GM18505 (cell line): Measurements from ENCODE around the gene STX8.
"Not testable (repeated sequence)": the region's sequence is repeated elsewhere in the genome, so short reads cannot be mapped to it uniquely, and the experiment has no call there.

Experiments used
- ATAC-seq: cut with Tn5 transposase; IDR thresholded peaks from one replicate; pipeline ENCODE4 v1.9.1; 2021; ENCODE audit not compliant: unreplicated experiment
- POLR2A ChIP-seq: IDR thresholded peaks from 4 replicates; pipeline ENCODE4 v1.6.1; 2011; ENCODE audit warnings: borderline replicate concordance; ENCODE audit not compliant: insufficient read depth, insufficient read length; ENCODE audit errors: extremely low read depth

Gene STX8

DNA sequence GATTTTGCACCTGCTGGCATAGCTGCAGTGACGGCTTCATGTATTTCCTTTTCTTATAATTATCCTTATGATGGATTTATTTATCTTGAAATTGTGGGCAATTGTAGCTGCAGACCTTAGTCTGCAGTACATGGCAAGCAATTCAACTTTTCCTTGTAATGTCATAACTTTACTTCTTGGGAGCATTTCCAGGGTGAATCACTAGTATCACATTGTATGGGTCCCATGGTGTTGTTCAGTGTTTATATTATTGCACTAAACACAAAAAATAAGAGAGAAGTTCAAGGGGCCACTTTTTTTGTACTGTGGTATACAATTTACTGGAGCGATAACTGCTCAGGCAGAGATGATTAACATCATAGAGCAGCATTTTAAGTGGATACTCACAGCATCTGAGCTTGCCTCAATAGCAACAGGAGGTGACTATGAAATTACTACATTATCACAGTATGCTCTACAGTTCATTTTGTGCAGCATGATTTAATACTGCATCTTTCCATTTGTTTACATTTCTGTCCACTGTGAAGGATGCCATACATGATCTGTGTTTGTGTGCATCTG lies 169.5 kb downstream of the STX8 start:
- ATAC-seq, result no peak
- TF ChIP-seq POLR2A, result no peak

DNA sequence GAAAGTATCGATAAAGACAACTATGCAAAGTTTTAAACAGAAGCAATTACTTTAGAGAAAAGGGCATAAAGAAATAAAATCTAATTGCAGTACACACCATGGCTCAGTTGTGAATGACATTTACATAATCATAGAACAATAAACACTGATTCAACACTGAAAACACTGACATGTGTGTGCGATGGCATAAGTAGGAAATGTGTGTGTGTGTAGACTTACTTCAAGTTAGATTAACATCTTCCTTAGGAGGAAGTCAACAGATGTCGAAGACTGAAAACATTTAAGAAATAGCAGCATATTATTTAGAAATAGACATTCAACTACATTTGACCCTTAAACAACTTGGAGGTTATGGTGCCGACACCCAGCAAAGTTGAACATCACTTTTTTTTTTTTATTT lies 172.4 kb downstream of the STX8 start:
- no peak for TF ChIP-seq POLR2A
- no peak for ATAC-seq

DNA sequence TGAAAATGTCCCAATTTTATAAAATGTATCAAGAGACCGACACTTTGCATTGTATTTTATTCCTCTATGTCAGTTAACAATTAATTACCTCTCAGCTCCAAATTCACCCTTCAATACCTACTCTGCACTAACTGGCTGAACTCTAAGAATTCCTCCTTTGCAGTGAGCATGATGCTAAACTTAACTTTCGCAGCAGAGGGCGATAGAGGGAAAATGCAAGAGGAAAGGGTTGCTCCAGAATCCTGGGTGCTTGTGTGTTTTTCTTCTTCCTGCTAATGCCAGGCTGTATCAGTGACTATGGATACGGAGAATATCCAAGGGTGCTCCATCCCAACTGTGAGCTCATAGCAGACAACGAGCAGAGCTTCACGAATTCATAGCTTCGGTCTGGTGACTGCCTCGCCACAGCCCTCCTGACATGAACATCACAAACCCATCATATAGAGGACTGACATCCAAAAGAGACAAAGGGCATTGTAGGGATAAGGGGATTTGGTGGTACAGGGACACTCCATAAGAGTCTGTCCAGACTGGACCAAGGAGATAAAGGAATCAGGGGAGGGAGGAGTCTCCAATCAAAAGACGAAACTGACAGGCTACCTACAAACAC lies 172.9 kb downstream of the STX8 start:
- TF ChIP-seq POLR2A, result no peak
- no peak for ATAC-seq

DNA sequence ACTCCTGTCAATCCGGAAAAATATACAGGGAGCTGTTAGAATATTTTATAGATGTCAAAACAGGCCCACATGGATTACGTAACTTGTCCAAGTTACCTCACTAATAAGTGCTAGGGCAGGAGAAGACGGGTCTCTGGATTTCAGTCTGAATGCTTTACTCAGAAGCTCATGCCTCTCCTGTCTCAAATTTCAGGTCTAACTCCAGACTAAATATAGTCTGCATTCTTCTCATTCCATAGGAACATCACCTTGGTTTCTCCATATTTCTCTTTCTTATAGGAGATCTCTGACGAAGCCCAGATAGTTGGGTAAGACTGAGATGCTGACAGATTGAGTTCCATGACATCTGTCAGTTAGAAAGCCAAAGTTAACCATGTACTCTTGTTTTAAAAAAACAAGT lies 174.2 kb downstream of the STX8 start:
- no peak for ATAC-seq
- no peak for TF ChIP-seq POLR2A

DNA sequence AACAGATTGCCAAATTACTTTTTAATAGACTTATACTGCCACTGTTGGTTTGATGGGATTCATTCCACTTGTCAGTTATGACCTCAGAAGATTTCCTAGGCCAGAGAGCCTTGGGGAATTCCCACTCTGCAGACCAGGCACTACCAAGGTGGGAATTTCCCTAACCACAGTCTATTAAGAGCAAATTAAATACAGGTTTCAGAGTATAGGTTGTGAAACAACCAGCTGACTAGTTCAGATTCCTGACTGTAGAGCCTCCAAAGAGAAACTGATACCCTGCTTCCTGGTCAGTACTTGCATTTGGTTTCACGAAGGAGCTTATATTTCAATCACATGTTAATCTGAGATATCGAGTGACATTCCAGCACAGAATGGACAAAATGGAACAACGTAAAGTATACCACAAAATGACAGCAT lies 186.5 kb downstream of the STX8 start:
- no peak for ATAC-seq
- no peak for TF ChIP-seq POLR2A

DNA sequence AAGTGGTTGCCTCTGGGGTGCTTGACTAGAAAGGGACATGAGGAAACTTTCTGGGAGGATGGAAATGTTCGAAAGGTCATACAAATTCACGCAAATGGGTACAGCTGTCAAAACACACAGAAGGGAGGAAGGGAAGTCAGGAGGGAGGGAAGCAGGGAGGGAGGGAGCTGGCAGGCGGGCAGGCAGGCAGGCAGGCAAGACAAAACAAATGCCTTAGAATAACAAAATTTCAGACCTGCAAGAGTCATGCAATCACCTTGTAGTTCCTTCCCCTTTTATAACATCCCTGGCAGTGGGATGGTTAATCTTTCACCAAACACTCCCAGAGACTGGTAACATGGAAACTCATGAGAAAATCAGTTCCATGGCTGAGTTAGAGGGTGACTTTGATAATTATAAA lies 189.2 kb downstream of the STX8 start:
- ATAC-seq, result no peak
- TF ChIP-seq POLR2A, result no peak

DNA sequence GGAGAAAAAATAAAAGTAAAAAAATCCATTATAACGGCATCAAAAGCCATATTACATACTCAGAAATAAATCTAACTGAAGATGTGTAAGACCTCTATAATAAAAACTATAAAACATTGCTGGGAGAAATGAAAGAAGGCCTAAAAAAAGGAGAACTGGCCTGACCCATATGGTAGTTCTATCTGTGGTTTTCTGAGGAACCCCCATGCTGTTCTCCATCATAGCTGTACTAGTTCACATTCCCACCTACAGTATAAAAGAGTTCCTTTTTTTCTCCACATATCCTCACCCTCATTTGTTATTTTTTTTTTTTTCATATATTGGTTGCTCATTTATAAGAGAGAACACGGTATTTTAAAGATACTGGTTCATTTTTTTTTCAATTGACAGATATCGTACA lies 191.8 kb downstream of the STX8 start:
- no peak for ATAC-seq

DNA sequence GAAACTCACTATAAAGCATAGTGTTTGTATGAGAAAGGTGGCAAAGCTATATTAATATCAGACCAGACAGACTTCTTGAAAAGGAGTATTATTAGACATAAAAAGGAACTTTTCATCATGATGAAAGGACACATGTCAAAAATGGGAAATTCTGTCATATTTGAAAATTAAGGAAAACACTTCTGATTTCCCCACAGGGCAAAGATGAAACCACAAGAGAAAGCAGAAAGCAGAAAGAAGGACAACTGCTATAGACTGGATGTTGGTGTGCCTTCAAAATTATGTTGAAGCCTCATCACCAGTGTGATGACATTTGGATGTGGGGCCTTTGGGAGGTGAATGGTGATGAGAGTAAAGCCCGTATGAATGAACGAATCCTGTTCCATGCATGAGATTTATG lies 193.0 kb downstream of the STX8 start:
- no peak for TF ChIP-seq POLR2A
- ATAC-seq, result no peak

More for the DNA sequence above, 191.8 kb downstream of the STX8 start:
- no peak for TF ChIP-seq POLR2A

DNA sequence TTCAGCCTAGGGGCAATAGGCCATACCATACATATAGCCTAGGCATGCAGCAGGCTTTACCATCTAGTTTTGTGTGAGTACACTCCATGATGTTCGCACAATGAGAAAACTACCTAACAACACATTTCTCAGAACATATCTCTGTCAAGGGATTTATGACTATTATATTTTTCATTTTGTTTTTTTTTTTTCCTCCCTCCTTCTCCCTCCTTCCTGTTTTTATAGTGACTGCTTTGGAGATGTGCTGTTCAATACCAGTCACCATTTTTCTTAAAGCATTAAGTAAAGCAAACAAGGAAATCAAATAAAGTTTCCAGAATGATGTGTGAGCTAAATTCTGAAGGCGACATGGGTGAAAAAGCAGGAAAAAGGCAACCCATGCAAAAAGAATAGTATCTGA lies 194.6 kb downstream of the STX8 start:
- ATAC-seq, result no peak

DNA sequence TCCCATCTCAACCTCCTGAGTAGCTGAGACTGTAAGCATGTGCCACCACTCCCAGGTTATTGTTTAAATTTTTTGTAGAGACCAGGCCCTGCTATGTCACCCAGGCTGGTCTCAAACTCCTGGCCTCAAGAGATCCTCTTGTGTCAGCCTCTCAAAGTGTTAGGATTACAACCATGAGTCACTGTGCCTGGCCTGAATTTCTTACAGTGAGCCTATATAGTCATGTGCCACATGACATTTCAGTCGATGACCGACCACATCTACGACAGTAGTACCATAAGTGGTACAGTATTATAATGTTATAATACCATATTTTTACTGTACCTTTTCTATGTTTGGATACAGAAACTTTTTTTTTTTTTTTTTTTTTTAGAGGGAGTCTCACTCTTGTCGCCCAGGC lies 195.3 kb downstream of the STX8 start:
- no peak for ATAC-seq
- no peak for TF ChIP-seq POLR2A

More for the DNA sequence above, 194.6 kb downstream of the STX8 start:
- no peak for TF ChIP-seq POLR2A

DNA sequence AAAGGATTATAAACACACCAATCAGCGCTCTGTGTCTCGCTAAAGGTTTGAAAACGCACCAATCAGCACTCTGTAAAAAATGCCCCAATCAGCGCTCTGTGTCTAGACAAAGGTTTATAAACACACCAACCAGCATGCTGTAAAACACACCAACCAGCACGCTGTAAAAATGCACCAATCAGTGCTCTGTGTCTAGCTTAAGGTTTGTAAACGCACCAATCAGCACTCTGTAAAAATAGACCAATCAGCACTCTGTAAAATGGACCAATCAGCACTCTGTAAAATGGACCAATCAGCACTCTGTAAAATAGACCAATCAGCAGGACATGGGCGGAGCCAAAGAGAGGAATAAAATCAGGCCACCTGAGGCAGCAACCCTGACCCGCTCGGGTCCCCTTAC lies 199.4 kb downstream of the STX8 start:
- ATAC-seq, result not testable (repeated sequence)

DNA sequence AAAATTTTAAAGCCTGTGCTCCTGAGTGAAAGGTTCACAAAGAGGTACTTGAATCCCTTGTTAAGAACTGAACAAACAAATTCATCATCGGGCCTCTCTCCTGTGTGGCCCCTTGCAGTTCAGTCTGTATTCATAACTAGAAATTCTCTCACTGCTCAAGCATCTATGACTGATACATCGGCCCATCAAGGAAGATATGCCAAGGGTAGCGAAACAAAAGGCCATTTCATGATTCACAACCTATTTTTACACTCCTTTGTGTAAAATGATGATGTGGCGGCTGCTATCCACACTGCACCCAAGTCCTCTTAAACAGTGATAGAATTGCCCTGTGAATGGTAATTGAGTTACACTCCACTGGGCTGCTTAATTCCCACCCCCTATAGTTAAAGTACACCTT lies 204.6 kb downstream of the STX8 start:
- no peak for TF ChIP-seq POLR2A

DNA sequence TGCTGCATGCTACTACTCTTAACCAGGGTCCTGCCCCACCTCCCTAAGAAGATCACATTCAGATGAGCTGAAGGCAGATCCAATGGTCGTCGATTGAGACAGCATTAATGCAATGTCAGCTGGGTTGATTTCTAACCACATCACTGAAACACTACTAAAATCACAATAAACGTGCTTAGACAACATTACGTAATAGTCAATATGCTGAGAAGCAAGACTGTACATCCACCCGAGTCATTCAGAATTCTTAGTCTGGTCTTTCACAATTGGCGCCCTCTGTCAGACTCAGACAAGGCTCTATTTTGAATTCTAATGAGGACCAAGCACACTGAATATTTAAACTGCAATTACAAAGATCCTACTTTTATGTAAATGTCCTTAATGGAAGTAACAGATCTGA lies 205.2 kb downstream of the STX8 start:
- no peak for ATAC-seq

More for the DNA sequence above, 204.6 kb downstream of the STX8 start:
- ATAC-seq, result no peak

DNA sequence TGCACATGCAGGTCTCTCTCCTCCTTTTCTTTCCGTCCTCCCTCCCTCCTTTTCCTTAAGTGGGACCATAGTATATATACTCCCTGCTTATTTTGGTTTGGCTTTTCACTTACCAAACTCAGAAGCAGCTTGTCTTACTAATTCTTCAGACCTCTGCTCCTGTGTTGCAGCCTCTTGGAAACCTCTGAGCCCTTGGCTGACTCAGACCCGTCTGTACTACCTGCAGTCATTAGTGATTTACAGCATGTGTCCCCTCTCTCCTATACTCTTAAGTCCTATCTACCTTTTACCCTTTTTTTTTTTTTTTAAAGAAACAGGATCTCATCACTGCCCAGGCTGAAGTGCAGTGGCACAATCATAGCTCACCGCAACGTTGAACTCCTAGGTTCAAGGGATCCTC lies 207.0 kb downstream of the STX8 start:
- TF ChIP-seq POLR2A, result no peak
- ATAC-seq, result no peak

More for the DNA sequence above, 205.2 kb downstream of the STX8 start:
- TF ChIP-seq POLR2A, result no peak

DNA sequence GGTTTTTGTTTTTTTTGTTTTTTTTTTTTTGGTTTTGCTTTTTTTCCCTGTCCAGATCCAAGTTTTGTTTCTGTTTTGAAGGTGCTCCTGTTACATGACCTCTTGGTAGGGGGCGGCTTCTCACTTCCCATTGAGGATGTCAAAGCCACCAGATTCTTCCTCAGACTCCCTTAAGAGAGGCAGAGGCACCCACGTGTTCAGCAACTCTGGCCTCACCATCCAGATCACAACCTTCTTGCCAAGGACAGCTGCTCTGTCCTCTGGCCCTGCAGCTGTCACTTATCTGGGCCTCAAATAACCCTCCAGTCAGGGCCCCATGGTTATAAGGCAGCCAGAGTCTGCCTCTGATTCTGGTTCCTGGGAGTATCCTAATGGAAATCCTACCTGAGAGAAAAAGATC lies 208.5 kb downstream of the STX8 start:
- no peak for ATAC-seq
- no peak for TF ChIP-seq POLR2A

DNA sequence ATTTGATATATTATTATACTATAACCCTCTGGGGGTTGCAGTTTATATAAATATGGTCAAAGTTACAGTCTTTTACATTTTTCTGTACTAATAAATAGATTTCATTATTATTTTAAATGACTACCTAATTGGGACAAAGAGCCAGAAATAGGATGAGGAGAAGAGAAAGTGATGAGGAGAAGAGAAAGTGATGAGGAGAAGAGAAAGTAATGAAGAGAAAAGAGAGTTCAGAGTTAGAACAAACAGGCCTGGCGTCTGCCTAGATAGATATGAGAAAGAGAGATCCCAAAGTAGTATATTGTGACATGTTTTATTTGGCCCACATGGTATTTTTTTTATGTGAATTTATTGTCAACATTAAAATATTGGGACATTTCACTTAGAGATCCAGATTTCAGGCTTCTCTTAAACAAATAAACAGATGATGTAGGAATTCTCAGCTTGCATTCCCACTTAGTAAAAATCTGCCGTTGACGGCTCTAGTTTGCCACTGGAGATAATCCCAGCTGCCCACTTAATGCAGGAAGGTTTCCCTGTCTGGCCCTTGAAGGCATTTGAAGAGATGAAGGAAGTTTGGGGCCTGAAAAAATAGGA lies 210.7 kb downstream of the STX8 start:
- ATAC-seq, result no peak
- TF ChIP-seq POLR2A, result no peak
